NCI-H2196 treated with DMSO at 0.1 percent for 48 hours (cell line): ENCODE data around the gene COX10.
"Not testable (repeated sequence)": the region's sequence is repeated elsewhere in the genome, so short reads cannot be mapped to it uniquely, and the experiment has no call there.

Source experiments
- DNase-seq: peaks from one replicate; lab custom pipeline; 2025; ENCODE audit not compliant: unreplicated experiment; lab: John Stamatoyannopoulos, UW

The COX10 gene

GRCh38 chr17:14118951-14119350 is 49.6 kb downstream of the COX10 start:
- no peak for DNase-seq

DNA sequence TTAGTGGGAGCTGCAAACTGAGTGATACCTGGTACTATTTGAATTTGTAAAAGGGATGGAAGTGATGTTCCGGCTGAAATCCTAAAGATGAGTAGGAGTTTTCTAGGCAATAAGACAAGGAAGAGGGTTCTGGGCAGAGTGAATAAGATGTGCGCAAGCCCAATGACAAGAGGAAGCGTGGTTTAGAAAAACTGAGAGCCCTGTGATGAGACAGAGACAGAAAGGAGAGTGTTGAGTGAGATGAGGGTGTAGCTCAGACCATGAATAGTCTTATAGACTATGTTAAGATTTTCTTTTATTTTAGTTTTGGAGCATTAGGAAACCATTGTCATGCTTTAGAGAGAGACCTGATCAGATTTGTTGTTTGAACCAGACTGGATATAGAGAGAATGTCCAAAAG is 50.2 kb downstream of the COX10 start:
- no peak for DNase-seq

DNA sequence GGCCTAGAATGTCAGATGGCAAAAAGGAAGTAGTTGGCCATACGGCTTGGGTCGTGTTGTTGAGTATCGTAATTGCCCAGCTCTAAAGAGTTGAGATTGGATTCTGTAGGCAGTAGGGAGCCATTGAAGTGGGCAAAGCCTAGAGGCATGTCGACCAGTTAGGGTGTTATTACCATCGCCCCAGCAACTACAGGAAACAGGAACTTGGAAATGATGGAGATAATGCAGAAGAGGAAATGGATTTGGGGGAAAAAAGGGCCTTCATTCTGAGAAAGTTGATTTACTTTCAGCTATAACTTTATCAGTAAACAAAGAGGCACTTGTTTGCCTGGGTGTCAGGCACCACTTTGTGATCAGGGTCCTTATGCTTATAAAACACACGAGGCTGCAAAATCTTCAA is 52.6 kb downstream of the COX10 start:
- DNase-seq: no peak

GRCh38 chr17:14123619-14124278 is 54.4 kb downstream of the COX10 start:
- no peak for DNase-seq

GRCh38 chr17:14124854-14125253 is 55.5 kb downstream of the COX10 start:
- no peak for DNase-seq

GRCh38 chr17:14125518-14126137 is 56.3 kb downstream of the COX10 start:
- DNase-seq: no peak

DNA sequence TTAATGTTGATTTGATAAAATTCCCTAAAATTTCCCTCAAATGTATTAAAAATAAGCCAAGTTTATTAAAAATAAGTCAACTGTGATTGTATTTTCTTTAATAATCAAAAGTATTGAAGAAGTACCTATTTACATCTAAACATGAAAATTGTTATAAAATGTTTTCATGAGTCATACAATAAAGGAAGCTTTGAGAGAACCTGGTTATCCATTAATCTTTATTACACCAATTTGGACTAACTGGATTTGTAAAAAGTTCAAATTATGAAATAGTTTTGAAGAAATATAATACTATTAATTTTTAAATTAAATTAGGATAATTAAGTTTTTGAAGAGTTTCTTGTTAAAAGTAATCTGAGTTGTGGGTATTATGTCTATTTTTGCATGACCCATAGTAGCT is 63.8 kb downstream of the COX10 start:
- DNase-seq: no peak

DNA sequence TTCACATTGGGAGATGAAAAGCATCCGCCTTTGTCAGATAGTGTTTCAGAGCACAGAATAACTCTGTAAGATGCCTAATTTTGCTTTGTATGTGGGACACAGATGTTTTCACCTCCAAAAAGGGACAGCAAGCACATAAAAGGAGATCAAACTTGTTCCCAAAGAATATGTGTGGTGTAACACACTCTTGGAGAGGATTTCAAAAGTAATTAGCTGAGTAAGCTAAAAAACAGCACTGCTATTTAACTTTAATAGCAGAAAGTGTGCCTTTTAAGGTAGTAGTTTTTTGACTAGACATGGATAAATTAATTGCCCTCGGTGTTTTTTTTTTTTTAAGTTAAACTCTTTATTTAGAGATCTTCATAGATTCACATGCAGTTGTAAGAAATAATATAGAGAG is 65.2 kb downstream of the COX10 start:
- no peak for DNase-seq

DNA sequence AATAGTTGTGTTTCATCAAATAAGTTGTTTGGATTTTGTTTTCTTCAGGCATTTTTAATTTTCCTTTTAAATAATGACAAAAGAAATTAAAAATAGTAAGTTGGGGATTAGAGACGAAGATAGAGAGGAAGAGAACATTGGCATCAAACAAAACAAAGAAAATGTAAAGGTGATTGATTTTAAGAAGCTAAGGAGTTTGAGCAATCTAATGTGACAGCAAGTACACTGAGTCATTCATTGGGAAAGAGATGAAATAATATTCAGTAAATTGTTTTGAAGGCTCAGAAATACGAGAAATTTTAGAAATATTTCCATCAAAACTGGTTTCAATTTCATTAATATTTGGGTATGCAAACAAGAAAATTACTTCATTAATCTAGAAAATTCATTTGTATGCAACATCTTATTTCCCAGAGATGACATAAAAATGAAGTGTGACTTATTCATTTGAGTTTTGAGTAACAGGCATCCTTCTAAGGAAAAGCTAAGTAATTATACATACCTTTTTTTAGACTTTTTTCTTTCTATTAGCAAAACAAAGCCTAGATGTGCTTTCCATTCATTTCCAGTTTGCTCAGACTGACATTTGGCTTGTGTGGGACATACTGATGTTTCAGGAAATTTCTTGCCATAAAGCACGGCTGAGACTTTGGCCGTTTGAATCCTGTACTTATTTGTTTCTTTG is 66.7 kb downstream of the COX10 start:
- no peak for DNase-seq

- DNase-seq: no peak
Observed at GRCh38 chr17:14138649-14139048, 69.3 kb downstream of the COX10 start.

DNA sequence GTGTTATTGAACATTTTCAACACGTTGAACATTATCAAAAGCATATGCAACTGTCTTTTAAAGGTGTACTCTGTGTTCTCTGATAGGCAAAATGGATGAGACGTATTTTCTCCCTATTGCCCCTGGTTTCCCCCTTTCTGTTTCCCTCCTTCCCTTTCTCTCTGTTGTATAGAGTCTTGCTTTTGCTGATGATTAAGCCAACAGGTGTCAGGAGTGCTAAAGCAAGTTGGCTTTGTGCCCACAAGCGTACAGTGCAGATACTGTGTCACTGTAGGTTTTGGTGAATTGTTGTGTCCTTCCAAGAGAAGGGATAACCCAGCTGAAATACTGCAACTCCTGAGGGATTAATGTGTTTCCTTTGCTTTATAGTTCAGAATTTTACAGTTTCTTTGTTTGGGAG is 74.4 kb downstream of the COX10 start:
- no peak for DNase-seq

GRCh38 chr17:14144508-14144907 is 75.2 kb downstream of the COX10 start:
- DNase-seq: no peak

GRCh38 chr17:14149751-14150150 is 80.4 kb downstream of the COX10 start:
- DNase-seq: no peak

GRCh38 chr17:14150619-14151018 is 81.3 kb downstream of the COX10 start:
- no peak for DNase-seq

- DNase-seq: no peak
Observed at GRCh38 chr17:14152721-14153120, 83.4 kb downstream of the COX10 start.

- DNase-seq: no peak
Observed at GRCh38 chr17:14153374-14153773, 84.1 kb downstream of the COX10 start.

DNA sequence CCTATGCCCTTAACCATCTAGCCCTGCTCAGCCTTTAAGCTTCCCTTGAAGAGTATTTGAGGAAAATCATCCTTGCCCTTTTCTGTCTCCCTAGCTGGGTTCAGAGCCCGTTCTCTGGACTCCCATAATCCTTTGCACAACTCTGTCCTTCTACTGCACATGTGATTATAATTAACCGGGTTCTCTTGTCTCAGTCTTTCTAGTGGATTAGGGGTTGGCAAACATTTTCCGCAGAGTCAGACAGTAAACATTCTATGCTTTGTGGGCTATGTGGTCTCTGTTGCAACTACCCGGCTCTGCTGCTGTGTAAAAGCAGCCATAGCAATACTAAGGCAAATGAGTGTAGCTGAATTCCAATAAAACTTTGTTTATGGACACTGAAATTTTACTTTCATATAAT is 87.4 kb downstream of the COX10 start:
- DNase-seq: no peak

GRCh38 chr17:14157822-14158221 is 88.5 kb downstream of the COX10 start:
- DNase-seq: no peak

- no peak for DNase-seq
Observed at GRCh38 chr17:14158707-14159106, 89.4 kb downstream of the COX10 start.

DNA sequence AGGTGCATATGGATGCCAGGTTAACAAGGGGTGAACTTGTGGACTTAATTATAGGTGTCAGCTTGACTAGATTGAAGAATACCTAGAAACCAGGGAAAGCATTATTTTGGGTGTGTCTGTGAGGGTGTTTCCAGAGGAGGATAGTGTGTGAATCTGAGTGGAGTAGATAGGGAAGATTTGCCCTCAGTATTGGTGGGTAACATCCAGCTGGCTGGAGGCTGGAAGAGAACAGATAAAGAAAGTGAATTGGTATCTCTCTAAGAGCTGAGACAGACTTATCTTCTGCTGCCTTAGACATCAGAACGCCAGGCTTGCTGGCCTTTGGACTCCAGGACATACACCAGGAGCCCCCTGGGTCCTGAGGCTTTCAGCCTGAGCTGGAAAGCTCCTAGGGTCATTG is 92.1 kb downstream of the COX10 start:
- DNase-seq: no peak

- DNase-seq: no peak
Observed at GRCh38 chr17:14165616-14166015, 96.3 kb downstream of the COX10 start.

- DNase-seq: not testable (repeated sequence)
Observed at GRCh38 chr17:14167831-14168230, 98.5 kb downstream of the COX10 start.
